Measurements from ENCODE around the gene CDK15.
"Not testable (repeated sequence)": the region's sequence is repeated elsewhere in the genome, so short reads cannot be mapped to it uniquely, and the experiment has no call there.

Gene CDK15

GRCh38 chr2:201833781-201834180, 27.4 kb downstream of the CDK15 start:
- Histone ChIP-seq H3K4me3 (ENCODE audit: low read depth, low read length) (no peak overlapping the region), H3K9ac (ENCODE audit: low read length) (no peak overlapping the region), H3K27me3 (ENCODE audit: control insufficient read depth, insufficient read depth, low read length) (no peaks in the 10 kb centered on the region), H3K9me3 (ENCODE audit: control insufficient read depth, insufficient read depth, low read depth, low read length) (no peaks in the 10 kb centered on the region), H3K27ac (ENCODE audit: low read depth, low read length) (no peak overlapping the region), H3K4me1 (ENCODE audit: control insufficient read depth, insufficient read depth, low read length) (no peaks in the 10 kb centered on the region), H3K36me3 (ENCODE audit: control insufficient read depth, insufficient read depth, low read length) (no peaks in the 10 kb centered on the region)

GRCh38 chr2:201835066-201835465, 28.7 kb downstream of the CDK15 start:
- Histone ChIP-seq H3K4me1 (ENCODE audit: control insufficient read depth, insufficient read depth, low read length) (no peaks in the 10 kb centered on the region), H3K9me3 (ENCODE audit: control insufficient read depth, insufficient read depth, low read depth, low read length) (no peaks in the 10 kb centered on the region), H3K27ac (ENCODE audit: low read depth, low read length) (no peak overlapping the region), H3K9ac (ENCODE audit: low read length) (no peak overlapping the region), H3K4me3 (ENCODE audit: low read depth, low read length) (no peak overlapping the region), H3K36me3 (ENCODE audit: control insufficient read depth, insufficient read depth, low read length) (no peaks in the 10 kb centered on the region), H3K27me3 (ENCODE audit: control insufficient read depth, insufficient read depth, low read length) (no peaks in the 10 kb centered on the region)

GRCh38 chr2:201837391-201837790, 31.1 kb downstream of the CDK15 start:
- Histone ChIP-seq H3K9ac (ENCODE audit: low read length) (no peak overlapping the region), H3K36me3 (ENCODE audit: control insufficient read depth, insufficient read depth, low read length) (no peaks in the 10 kb centered on the region), H3K4me3 (ENCODE audit: low read depth, low read length) (no peak overlapping the region), H3K27ac (ENCODE audit: low read depth, low read length) (no peak overlapping the region), H3K4me1 (ENCODE audit: control insufficient read depth, insufficient read depth, low read length) (no peaks in the 10 kb centered on the region; the same call in 1 of the 2 replicates), H3K9me3 (ENCODE audit: control insufficient read depth, insufficient read depth, low read depth, low read length) (no peaks in the 10 kb centered on the region; the same call in 1 of the 2 replicates), H3K27me3 (ENCODE audit: control insufficient read depth, insufficient read depth, low read length) (no peaks in the 10 kb centered on the region)

- H3K27ac ChIP-seq (ENCODE audit: low read depth, low read length) = no peak overlapping the region
- H3K4me1 ChIP-seq (ENCODE audit: control insufficient read depth, insufficient read depth, low read length) = peaks cover 3% of the 10 kb centered on the region; the same call in 1 of the 2 replicates
- no peaks in the 10 kb centered on the region; the same call in 1 of the 2 replicates for H3K9me3 ChIP-seq (ENCODE audit: control insufficient read depth, insufficient read depth, low read depth, low read length)
- H3K36me3 ChIP-seq (ENCODE audit: control insufficient read depth, insufficient read depth, low read length) = no peaks in the 10 kb centered on the region
- no peak overlapping the region for H3K4me3 ChIP-seq (ENCODE audit: low read depth, low read length)
- H3K9ac ChIP-seq (ENCODE audit: low read length) = no peak overlapping the region
- no peaks in the 10 kb centered on the region for H3K27me3 ChIP-seq (ENCODE audit: control insufficient read depth, insufficient read depth, low read length)
Measured at GRCh38 chr2:201837824-201838431, 31.6 kb downstream of the CDK15 start.

GRCh38 chr2:201839727-201840126, 33.4 kb downstream of the CDK15 start:
- H3K4me3 ChIP-seq (ENCODE audit: low read depth, low read length) = no peak overlapping the region
- H3K9me3 ChIP-seq (ENCODE audit: control insufficient read depth, insufficient read depth, low read depth, low read length) = no peaks in the 10 kb centered on the region; the same call in 1 of the 2 replicates
- peaks cover 3% of the 10 kb centered on the region; the same call in 1 of the 2 replicates for H3K4me1 ChIP-seq (ENCODE audit: control insufficient read depth, insufficient read depth, low read length)
- H3K27me3 ChIP-seq (ENCODE audit: control insufficient read depth, insufficient read depth, low read length) = no peaks in the 10 kb centered on the region
- no peak overlapping the region for H3K27ac ChIP-seq (ENCODE audit: low read depth, low read length)
- no peaks in the 10 kb centered on the region for H3K36me3 ChIP-seq (ENCODE audit: control insufficient read depth, insufficient read depth, low read length)
- H3K9ac ChIP-seq (ENCODE audit: low read length) = no peak overlapping the region

- Histone ChIP-seq H3K36me3 (ENCODE audit: control insufficient read depth, insufficient read depth, low read length) (no peaks in the 10 kb centered on the region), H3K27me3 (ENCODE audit: control insufficient read depth, insufficient read depth, low read length) (no peaks in the 10 kb centered on the region), H3K27ac (ENCODE audit: low read depth, low read length) (no peak overlapping the region), H3K4me1 (ENCODE audit: control insufficient read depth, insufficient read depth, low read length) (peaks cover 3% of the 10 kb centered on the region; the same call in 1 of the 2 replicates), H3K4me3 (ENCODE audit: low read depth, low read length) (no peak overlapping the region), H3K9me3 (ENCODE audit: control insufficient read depth, insufficient read depth, low read depth, low read length) (no peaks in the 10 kb centered on the region; the same call in 1 of the 2 replicates), H3K9ac (ENCODE audit: low read length) (no peak overlapping the region)
Measured at GRCh38 chr2:201840726-201841125, 34.4 kb downstream of the CDK15 start.

- H3K9ac ChIP-seq (ENCODE audit: low read length) = no peak overlapping the region
- H3K36me3 ChIP-seq (ENCODE audit: control insufficient read depth, insufficient read depth, low read length) = no peaks in the 10 kb centered on the region
- no peaks in the 10 kb centered on the region for H3K27me3 ChIP-seq (ENCODE audit: control insufficient read depth, insufficient read depth, low read length)
- no peaks in the 10 kb centered on the region; the same call in 1 of the 2 replicates for H3K9me3 ChIP-seq (ENCODE audit: control insufficient read depth, insufficient read depth, low read depth, low read length)
- no peak overlapping the region for H3K27ac ChIP-seq (ENCODE audit: low read depth, low read length)
- no peak overlapping the region for H3K4me3 ChIP-seq (ENCODE audit: low read depth, low read length)
- peaks cover 3% of the 10 kb centered on the region; the same call in 1 of the 2 replicates for H3K4me1 ChIP-seq (ENCODE audit: control insufficient read depth, insufficient read depth, low read length)
Measured at GRCh38 chr2:201842131-201842860, 36.0 kb downstream of the CDK15 start.

- H3K4me1 ChIP-seq (ENCODE audit: control insufficient read depth, insufficient read depth, low read length); H3K36me3 ChIP-seq (ENCODE audit: control insufficient read depth, insufficient read depth, low read length): not testable (repeated sequence)
Measured at GRCh38 chr2:201844922-201845321, 38.6 kb downstream of the CDK15 start.

GRCh38 chr2:201847481-201847880, 41.1 kb downstream of the CDK15 start:
- Histone ChIP-seq H3K27ac (ENCODE audit: low read depth, low read length) (no peak overlapping the region), H3K4me3 (ENCODE audit: low read depth, low read length) (no peak overlapping the region), H3K36me3 (ENCODE audit: control insufficient read depth, insufficient read depth, low read length) (no peaks in the 10 kb centered on the region), H3K27me3 (ENCODE audit: control insufficient read depth, insufficient read depth, low read length) (no peaks in the 10 kb centered on the region), H3K9me3 (ENCODE audit: control insufficient read depth, insufficient read depth, low read depth, low read length) (0 out of 2 replicates have a peak, but pooled peaks cover 2% of the 10 kb centered on the region), H3K4me1 (ENCODE audit: control insufficient read depth, insufficient read depth, low read length) (0 out of 2 replicates have a peak, but pooled peaks cover 3% of the 10 kb centered on the region), H3K9ac (ENCODE audit: low read length) (no peak overlapping the region)

More at GRCh38 chr2:201844922-201845321, 38.6 kb downstream of the CDK15 start:
- H3K27ac ChIP-seq (ENCODE audit: low read depth, low read length); H3K9ac ChIP-seq (ENCODE audit: low read length); H3K27me3 ChIP-seq (ENCODE audit: control insufficient read depth, insufficient read depth, low read length); H3K4me3 ChIP-seq (ENCODE audit: low read depth, low read length); H3K9me3 ChIP-seq (ENCODE audit: control insufficient read depth, insufficient read depth, low read depth, low read length): not testable (repeated sequence)

- Histone ChIP-seq H3K36me3 (ENCODE audit: control insufficient read depth, insufficient read depth, low read length) (no peaks in the 10 kb centered on the region), H3K4me3 (ENCODE audit: low read depth, low read length) (no peak overlapping the region), H3K9ac (ENCODE audit: low read length) (no peak overlapping the region), H3K27ac (ENCODE audit: low read depth, low read length) (no peak overlapping the region), H3K4me1 (ENCODE audit: control insufficient read depth, insufficient read depth, low read length) (0 out of 2 replicates have a peak, but pooled peaks cover 4% of the 10 kb centered on the region), H3K9me3 (ENCODE audit: control insufficient read depth, insufficient read depth, low read depth, low read length) (0 out of 2 replicates have a peak, but pooled peaks cover 2% of the 10 kb centered on the region), H3K27me3 (ENCODE audit: control insufficient read depth, insufficient read depth, low read length) (no peaks in the 10 kb centered on the region)
Measured at GRCh38 chr2:201852462-201852861, 46.1 kb downstream of the CDK15 start.

GRCh38 chr2:201852878-201853415, 46.6 kb downstream of the CDK15 start:
- Histone ChIP-seq H3K9me3 (ENCODE audit: control insufficient read depth, insufficient read depth, low read depth, low read length) (0 out of 2 replicates have a peak, but pooled peaks cover 2% of the 10 kb centered on the region), H3K4me3 (ENCODE audit: low read depth, low read length) (no peak overlapping the region), H3K9ac (ENCODE audit: low read length) (no peak overlapping the region), H3K4me1 (ENCODE audit: control insufficient read depth, insufficient read depth, low read length) (peaks cover 7% of the 10 kb centered on the region; the same call in 1 of the 2 replicates), H3K27ac (ENCODE audit: low read depth, low read length) (no peak overlapping the region), H3K27me3 (ENCODE audit: control insufficient read depth, insufficient read depth, low read length) (no peaks in the 10 kb centered on the region), H3K36me3 (ENCODE audit: control insufficient read depth, insufficient read depth, low read length) (no peaks in the 10 kb centered on the region)

All from HUES6 (cell line).